GM19239 (cell line): Measurements from ENCODE around the gene PLEKHG2.
"Not testable (repeated sequence)": the region's sequence is repeated elsewhere in the genome, so short reads cannot be mapped to it uniquely, and the experiment has no call there.

Source experiments
- DNase-seq: peaks from one replicate; pipeline ENCODE4 v3.0.0; 2011; ENCODE audit warnings: low spot score; ENCODE audit not compliant: insufficient read length
- FAIRE-seq: peaks from 2 replicates; lab custom pipeline; 2011; peaks lifted over from hg19 to GRCh38; lab: Jason Lieb, UNC

PLEKHG2 gene, protein sequence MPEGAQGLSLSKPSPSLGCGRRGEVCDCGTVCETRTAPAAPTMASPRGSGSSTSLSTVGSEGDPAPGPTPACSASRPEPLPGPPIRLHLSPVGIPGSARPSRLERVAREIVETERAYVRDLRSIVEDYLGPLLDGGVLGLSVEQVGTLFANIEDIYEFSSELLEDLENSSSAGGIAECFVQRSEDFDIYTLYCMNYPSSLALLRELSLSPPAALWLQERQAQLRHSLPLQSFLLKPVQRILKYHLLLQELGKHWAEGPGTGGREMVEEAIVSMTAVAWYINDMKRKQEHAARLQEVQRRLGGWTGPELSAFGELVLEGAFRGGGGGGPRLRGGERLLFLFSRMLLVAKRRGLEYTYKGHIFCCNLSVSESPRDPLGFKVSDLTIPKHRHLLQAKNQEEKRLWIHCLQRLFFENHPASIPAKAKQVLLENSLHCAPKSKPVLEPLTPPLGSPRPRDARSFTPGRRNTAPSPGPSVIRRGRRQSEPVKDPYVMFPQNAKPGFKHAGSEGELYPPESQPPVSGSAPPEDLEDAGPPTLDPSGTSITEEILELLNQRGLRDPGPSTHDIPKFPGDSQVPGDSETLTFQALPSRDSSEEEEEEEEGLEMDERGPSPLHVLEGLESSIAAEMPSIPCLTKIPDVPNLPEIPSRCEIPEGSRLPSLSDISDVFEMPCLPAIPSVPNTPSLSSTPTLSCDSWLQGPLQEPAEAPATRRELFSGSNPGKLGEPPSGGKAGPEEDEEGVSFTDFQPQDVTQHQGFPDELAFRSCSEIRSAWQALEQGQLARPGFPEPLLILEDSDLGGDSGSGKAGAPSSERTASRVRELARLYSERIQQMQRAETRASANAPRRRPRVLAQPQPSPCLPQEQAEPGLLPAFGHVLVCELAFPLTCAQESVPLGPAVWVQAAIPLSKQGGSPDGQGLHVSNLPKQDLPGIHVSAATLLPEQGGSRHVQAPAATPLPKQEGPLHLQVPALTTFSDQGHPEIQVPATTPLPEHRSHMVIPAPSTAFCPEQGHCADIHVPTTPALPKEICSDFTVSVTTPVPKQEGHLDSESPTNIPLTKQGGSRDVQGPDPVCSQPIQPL (N-terminal part only)

DNA sequence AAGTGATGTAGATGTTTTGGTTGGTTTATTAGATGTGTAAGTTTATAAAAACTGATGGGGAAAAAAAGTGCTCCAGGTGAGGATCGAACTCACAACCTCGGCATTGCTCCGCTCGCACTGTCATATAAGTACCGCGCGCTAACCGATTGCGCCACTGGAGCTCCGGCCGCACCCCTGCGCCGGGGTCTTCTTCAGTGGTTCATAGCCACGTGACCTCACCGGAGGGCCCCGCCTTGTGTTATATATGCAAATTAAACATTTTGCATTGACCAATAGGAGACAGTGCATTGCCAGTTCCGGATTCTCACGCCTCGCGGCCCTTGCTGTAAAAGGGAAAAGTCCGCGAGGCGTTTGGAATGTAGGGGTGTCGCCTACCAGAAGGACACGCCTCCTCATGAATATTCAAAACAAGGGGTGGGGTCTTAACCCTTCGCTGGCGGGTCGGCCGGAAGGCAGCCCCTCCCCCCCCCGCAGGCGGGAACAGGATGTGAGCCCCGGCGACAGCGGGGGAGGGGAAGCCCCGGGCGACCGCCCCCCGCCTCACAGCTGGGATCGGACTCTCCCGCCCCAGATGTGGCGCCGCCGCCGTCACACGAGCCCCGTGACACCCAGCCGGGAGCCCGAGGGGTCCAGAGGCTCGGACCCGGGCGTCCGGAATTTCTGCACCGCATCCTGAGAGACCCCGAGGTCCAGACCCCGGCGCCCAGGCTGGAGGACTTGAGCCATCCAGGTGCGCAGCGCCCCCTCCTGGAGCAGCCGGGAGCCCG, at the start of gene PLEKHG2:
Gene PLEKHG2 (plus strand): TSS at position 570 of the 767 bp plus-strand sequence. CDS start 1,418 bp downstream, outside the sequence.
- FAIRE-seq (no peak), DNase-seq (peak; percentile 94)

DNA sequence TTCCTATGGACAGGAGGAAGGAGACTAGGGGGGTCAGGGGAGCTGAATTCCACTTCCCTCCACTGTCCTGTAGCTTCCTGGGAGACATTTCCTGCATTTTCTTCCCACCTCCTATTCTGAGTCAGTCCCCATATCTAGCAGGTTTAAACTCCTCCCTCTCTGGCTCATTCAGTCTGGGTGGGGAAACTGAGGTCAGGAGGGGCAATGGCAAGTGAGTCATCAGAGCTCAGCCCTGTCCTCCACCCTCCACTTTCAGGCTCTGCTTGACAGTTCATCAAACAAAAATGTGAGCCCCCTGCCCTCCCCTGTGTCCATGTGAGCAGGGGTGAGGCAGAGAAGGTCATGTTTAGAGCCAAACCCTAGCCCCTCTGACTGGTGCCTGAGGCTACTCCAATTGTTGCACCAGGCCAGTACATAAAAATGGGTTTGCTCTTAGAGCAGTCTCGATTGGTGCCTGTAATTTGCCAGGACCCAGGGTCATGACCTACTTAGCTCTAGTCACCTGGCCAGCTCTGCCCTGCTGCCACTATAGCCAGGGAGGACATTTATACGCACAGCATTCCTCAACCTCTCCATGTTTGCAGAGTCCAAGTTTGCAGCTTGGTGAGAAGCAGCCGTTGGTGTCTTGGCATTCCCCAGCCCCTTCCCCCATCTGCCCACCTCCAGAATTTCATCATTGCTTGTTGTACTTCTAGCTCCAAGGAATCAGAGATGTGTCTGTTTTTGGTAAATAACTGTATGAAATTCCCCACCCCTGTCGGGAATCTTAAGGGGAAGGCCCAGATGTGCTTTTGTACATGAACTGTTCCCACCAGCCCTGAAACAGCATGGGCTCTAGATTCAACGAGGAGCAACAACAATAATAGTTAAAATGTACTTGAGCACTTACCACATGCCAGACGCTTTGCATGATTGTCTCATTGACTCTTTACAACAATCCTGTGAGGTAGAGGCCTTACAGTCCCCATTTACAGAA, 49.5 kb upstream of the PLEKHG2 start:
- FAIRE-seq: no peak
- DNase-seq: no peak

DNA sequence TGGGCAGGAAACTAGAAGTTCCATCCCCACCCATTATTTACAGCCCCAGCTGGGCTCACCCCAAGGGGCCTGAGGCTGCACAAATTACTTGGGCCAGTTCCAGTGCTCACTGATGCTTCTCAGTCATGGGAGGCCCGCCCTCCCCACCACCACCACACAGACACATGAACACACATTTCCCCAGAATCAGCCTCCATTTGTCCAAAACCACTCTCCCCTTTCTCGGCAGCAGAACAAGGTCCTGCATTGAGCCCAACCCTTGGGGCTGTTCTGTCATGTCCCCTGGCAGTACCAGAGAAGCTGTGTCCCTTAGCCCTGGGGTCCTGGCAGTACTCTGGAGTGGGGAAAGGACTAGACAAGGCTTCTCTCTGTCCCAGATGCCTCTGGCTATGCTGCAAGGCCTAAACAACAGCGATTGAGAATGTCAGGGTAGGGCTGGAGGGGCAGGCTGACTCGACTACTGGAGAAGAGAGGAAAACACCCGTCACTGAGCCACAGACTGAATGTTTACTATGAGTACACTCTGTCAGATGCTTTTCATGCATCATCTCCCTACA, 48.5 kb upstream of the PLEKHG2 start:
- DNase-seq (no peak), FAIRE-seq (no peak)

DNA sequence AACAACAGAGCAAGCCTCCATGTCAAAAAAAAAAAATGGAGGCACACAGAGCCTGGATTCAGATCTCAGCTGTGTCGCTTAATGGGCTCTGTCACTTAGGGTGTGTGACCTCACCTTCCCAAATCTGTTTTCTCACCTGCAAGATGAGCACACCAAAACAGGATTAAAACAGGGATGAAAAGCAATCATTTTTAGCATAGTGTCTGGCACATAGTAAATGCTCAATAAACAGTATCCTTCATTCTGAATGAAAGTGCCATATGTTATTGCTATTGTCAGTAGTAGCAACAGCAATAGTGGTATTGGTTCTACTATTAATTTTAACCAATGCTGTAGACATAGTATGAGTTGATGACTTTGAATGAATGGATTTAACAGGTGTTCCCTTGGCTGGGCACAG, 46.9 kb upstream of the PLEKHG2 start:
- FAIRE-seq: no peak
- DNase-seq: no peak

DNA sequence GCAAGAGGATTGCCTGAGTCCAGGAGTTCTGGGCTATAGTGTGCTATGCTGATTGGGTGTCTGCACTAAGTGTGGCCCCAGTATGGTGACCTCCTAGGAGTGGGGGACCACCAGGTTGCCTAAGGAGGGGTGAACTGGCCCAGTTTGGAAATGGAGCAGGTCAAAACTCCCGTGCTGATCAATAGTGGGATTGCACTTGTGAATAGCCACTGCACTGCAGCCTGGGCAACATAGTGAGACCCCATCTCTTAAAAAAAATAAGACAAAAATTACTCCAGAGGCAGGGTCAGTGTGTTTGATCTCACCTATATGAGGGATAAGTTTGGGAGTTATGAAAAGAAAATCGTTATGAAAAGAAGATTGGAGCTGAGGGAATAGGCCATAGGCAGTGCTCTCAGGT, 43.3 kb upstream of the PLEKHG2 start:
- FAIRE-seq (no peak), DNase-seq (no peak)

DNA sequence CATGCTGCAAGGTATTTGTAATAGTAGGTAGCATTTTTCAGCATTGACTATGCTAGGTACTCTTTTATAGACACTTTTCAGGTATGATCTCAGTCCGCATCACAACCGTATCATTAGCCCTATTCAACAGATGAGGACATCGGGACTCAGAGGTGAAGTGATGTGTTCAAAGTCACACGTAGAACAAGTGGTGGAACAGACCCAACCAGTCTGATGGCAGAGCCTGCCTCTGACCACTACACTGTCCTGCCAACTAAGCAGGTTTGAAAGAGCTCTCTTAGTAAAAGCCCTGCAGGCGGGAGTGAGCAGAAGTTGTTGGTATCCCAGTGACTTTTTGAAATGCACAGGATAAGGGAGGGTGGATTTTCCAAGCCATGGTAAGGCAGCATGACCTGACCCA, 41.7 kb upstream of the PLEKHG2 start:
- DNase-seq (no peak), FAIRE-seq (no peak)

DNA sequence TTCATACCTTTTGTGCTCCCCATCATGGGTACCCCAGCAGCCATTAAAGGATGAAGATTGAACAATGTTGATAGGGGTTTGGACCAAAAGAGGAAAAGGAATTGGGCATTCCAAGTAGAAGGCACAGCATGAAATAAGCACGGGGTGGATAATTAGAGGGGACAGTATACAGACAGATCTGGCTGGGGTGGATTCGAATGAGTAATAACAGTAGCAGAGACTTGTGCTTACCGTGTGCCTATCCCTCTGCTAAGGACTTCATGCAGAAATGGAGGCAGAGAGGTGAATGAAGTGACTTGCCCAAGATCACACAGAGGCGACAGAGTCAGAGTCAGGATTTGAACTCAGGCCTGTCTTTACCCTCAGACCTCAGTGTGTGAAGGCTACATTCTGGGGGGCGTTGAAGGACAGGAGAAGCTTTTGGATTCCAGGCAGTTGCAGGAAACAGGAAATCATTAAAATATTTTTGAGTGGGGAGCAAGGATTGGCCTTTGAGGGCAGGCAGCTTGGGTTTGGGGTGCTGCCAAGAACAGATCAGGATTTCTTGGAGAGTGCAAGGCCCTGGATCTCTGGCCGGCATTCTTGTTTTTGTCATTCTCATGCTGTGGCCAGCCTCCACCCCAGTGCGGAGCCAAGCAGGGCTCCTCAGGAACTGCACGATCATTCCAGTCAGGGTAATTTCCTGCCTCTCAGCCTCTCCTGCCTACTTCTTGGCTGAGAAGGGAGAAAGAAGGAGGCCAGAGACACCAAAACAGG, 40.2 kb upstream of the PLEKHG2 start:
- FAIRE-seq: no peak
- no peak for DNase-seq

DNA sequence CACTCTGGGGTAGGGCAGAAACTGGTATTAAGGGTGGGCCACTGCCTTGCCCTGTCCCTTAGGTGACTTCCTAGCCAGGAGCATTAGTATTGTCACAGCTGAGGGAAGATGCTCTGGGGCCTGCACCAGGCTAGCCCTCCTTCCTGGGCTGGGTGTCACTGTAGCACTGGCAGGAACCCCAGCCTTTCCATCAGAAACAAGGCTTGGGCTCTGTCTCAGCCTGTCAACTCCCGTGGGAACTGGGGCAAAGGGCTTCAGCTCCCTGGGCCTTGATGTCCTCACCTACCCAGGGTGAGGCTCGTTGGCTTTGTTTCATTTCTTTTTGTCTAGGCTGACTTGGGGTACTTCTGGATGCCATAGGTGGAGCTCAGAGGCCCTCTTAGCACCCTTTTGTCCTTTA, 39.5 kb upstream of the PLEKHG2 start:
- no peak for DNase-seq
- no peak for FAIRE-seq

DNA sequence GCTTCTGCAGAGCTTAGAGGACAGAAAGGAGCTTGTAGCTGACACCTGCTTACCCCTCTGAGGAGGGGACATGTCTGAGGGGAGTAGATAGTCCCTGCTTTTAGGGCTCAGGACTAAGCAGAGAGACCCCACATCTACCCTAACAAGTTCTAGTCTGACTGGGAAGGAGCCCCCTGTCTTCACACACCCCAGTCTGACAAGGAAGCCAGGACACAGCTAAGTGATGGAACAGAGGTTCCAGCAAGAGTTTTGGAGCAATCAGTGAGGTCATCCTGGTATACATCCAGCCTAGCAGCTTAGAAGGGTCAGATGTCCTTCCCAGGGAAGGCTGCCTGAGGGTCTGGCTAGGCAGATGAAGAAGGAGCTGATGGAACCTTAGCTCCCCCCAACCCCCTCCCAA, 36.5 kb upstream of the PLEKHG2 start:
- DNase-seq (no peak), FAIRE-seq (no peak)

DNA sequence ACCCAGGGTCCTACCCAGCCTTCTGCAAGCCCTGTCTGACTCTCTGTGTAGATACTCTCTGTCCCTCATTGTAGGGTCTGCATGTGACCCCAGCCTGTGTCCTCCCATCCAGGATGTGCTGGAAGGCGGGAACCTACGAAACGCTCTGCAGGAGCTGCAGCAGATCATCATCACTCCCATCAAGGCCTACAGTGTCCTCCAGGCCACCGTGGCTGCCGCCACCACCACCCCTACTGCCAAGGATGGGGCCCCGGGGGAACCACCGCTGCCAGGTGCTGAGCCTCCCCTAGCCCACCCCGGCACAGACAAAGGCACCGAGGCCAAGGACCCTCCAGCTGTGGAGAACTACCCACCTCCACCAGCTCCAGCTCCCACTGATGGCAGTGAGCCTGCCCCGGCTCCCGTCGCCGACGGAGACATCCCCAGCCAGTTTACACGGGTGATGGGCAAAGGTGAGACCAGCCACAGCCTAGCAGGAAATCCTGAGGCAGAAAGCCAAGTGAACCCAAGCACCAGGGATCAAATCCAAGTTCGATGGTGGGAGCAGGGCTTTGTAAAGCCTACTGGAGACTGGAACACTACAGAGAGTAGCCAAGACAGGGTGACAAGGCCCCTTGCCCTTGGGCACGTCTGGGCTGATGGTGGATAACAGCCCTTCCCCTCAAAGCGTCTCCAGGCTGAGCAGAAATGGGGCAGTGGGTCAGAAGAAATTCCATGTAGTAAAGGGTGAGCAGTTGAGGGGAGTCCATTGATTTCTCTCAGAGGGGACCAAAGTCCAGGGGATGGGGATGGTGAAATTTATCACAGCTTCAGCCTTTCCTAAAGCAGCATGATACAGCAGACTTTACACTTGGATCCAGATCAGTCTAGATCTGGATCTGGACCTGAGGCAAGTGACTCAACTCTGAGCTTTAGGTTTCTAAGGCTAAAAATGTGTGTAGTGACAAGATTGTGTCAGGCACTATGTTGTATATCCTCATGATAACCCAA, 34.8 kb upstream of the PLEKHG2 start:
- no peak for DNase-seq
- FAIRE-seq: no peak

DNA sequence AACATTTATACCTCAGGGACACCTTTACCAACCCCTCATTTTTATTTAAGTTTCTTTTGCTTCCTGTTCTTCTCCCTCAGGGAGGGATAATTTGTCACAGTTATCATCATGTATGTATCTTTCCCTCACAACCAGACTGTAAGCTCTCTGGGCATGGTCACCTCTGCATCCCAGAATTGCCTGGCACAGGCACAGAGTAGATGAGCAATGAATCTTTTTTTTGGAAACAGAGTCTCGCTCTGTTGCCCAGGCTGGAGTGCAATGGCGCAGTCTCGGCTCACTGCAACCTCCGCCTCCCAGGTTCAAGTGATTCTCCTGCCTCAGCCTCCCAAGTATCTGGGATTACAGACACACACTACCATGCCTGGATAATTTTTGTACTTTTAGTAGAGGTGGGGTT, 33.1 kb upstream of the PLEKHG2 start:
- DNase-seq, FAIRE-seq: not testable (repeated sequence)

DNA sequence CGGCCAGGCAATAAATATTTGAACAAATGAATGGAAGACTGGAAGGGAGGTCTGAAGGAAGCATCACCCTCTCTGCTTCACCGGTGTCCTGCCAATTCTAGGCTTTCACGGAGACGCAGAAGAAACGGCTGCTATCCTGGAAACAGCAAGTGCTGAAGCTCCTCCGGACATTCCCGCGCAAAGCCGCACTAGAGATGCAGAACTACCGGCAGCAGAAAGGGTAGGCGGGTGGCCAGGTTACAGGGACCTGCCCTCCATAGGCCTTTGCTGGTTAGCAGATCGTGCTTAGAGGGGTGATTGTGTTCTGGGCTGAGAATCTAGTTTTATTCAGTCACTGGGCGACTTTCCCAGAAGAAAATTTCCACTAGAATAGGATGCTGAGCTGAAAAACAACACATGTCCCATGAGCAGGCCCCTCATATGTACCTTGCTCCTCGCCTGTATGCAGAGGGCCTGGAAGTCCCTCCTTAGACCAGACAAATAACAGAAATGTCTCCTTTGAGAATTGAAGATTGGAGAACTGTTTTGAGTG, 32.5 kb upstream of the PLEKHG2 start:
- FAIRE-seq: no peak

DNA sequence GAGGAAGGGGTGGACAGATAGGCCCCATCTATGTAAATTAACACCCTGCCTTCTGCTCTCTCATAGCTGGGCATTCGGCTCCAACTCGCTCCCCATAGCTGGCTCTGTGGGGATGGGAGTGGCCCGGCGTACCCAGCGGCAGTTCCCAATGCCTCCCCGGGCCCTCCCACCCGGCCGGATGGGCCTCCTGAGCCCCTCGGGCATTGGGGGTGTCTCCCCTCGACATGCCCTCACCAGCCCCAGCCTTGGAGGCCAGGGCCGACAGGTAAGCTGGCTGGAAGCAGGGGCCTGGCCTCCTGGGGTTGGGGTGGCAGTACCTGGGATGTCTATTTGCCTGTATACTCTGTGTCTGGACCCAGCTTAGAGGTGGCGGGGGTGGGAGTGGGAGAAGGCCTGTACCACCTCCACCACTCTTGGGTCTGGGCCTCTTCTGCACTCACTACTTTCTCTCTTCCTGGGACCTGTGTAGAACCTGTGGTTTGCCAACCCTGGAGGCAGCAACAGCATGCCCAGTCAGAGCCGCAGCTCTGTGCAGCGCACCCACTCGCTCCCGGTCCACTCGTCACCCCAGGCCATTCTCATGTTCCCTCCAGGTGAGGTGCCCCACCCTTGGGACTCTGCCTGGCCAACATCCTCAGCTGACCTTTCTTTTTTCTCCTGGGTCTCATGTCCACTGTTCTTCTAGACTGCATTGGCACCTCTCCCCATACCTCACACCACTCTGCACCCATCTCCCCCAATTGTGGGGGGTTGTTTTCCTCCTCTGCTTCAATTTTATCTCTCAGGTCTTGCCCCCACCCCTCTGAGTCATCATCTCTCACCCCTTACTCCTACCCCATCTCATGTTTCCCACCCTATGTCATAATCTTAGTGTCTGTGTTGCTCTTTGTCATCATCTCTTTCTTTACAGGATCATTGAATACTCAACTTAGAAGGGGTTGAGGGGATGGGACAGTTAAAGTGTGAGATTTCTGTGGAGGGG, 31.7 kb upstream of the PLEKHG2 start:
- no peak for FAIRE-seq
- DNase-seq: no peak

More for the DNA sequence above, 32.5 kb upstream of the PLEKHG2 start:
- DNase-seq: no peak

DNA sequence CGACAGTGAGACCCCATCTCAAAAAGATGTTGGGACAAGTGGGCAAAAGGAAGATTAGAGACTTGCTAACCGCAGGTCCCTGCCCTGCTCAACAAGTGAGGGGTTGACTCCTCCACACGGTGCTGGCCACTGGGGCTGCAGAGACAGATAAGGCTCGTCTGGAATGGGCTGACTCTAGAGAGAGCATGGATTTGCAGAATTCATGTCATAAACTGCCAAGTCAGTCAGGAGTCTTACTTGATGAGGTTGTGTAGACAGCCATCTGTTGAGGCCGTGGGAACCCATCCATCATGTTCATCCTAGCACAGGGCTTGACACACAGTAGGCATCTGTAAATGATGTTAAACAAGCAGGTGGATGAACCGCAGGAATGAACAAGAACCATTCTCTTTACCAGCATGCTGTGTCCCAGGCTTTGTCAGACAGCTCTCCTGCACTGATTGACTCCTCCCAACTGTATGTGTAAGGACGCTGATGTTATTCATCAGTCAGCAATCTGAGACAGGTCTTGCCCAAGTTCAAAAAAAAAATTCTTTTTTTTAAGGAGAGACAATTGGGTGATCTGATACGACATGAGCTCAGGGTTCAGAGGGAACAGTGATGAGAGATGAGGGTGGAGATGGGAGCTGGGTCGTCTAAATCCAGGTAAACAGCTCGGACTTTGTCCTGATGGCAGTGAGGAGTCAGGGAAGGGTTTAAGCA, 30.4 kb upstream of the PLEKHG2 start:
- FAIRE-seq: no peak
- no peak for DNase-seq
